Nephron (organoid): ENCODE data around the gene EMP1.

Experiments
- H3K27ac Mint-ChIP-seq, 3 experiments: 2 replicates each; pipeline ENCODE4 v1.8.0; 2020; ENCODE audit warnings: mixed read lengths in 3 of 3, mild to moderate bottlenecking in 2 of 3, moderate library complexity in 1 of 3
- H3K27me3 Mint-ChIP-seq: 2 replicates; pipeline ENCODE4 v1.8.0; 2021; ENCODE audit warnings: low read depth, mild to moderate bottlenecking, moderate library complexity, mixed read lengths
- H3K36me3 Mint-ChIP-seq: 2 replicates; pipeline ENCODE4 v1.8.0; 2020; ENCODE audit warnings: low read depth, mixed read lengths
- H3K4me1 Mint-ChIP-seq: 2 replicates; pipeline ENCODE4 v1.8.0; 2020; ENCODE audit warnings: mixed read lengths
- H3K4me3 Mint-ChIP-seq, 3 experiments: 2 replicates each; pipeline ENCODE4 v1.8.0; 2020; ENCODE audit warnings: mild to moderate bottlenecking in 3 of 3, mixed read lengths in 3 of 3, moderate library complexity in 2 of 3
- H3K9me3 Mint-ChIP-seq: 2 replicates; pipeline ENCODE4 v1.8.0; 2020; ENCODE audit warnings: mixed read lengths
- CTCF ChIP-seq, 3 experiments: fragments of 200-600 bp; sonication (generic); IDR thresholded peaks; one replicate each; pipeline ENCODE4 v1.5.0; 2021; ENCODE audit warnings: antibody characterized with exemption in 3 of 3; ENCODE audit not compliant: unreplicated experiment in 3 of 3

EMP1 gene

GRCh38 chr12:13241833-13242488 is 45.4 kb downstream of the EMP1 start:
- H3K36me3 Mint-ChIP-seq, result no peaks in the 10 kb centered on the region
- TF ChIP-seq CTCF (IDR thresholded peaks at IDR 0.05; ENCODE audit: unreplicated experiment in 3 of 3), result no peak
- peaks cover 4% of the 10 kb centered on the region for H3K27me3 Mint-ChIP-seq
- no peak overlapping the region for H3K4me3 Mint-ChIP-seq
- no peak overlapping the region for H3K27ac Mint-ChIP-seq
- no peaks in the 10 kb centered on the region for H3K4me1 Mint-ChIP-seq
- no peaks in the 10 kb centered on the region for H3K9me3 Mint-ChIP-seq

- Mint-ChIP-seq H3K27ac (no peak overlapping the region), H3K4me3 (no peak overlapping the region), H3K36me3 (no peaks in the 10 kb centered on the region), H3K27me3 (peaks cover 4% of the 10 kb centered on the region), H3K9me3 (no peaks in the 10 kb centered on the region), H3K4me1 (no peaks in the 10 kb centered on the region)
- TF ChIP-seq CTCF (IDR thresholded peaks at IDR 0.05; ENCODE audit: unreplicated experiment in 3 of 3), result no peak
Measured at GRCh38 chr12:13242936-13243335, 46.4 kb downstream of the EMP1 start.

- Mint-ChIP-seq H3K36me3 (no peaks in the 10 kb centered on the region), H3K27me3 (peaks cover 4% of the 10 kb centered on the region), H3K9me3 (no peaks in the 10 kb centered on the region), H3K4me1 (no peaks in the 10 kb centered on the region), H3K27ac (no peak overlapping the region), H3K4me3 (no peak overlapping the region)
- no peak for TF ChIP-seq CTCF (IDR thresholded peaks at IDR 0.05; ENCODE audit: unreplicated experiment in 3 of 3)
Measured at GRCh38 chr12:13243516-13244070, 47.1 kb downstream of the EMP1 start.

GRCh38 chr12:13247596-13247995 is 51.1 kb downstream of the EMP1 start:
- H3K9me3 Mint-ChIP-seq, result no peaks in the 10 kb centered on the region
- H3K36me3 Mint-ChIP-seq, result no peaks in the 10 kb centered on the region
- no peak for TF ChIP-seq CTCF (IDR thresholded peaks at IDR 0.05; ENCODE audit: unreplicated experiment in 3 of 3)
- no peak overlapping the region for H3K27ac Mint-ChIP-seq
- no peak overlapping the region for H3K4me3 Mint-ChIP-seq
- peaks cover 5% of the 10 kb centered on the region for H3K4me1 Mint-ChIP-seq
- no peaks in the 10 kb centered on the region for H3K27me3 Mint-ChIP-seq

GRCh38 chr12:13248964-13249363 is 52.4 kb downstream of the EMP1 start:
- no peaks in the 10 kb centered on the region for H3K9me3 Mint-ChIP-seq
- H3K4me1 Mint-ChIP-seq, result peaks cover 8% of the 10 kb centered on the region
- H3K27ac Mint-ChIP-seq, result no peak overlapping the region
- H3K36me3 Mint-ChIP-seq, result no peaks in the 10 kb centered on the region
- no peaks in the 10 kb centered on the region for H3K27me3 Mint-ChIP-seq
- H3K4me3 Mint-ChIP-seq, result no peak overlapping the region
- no peak for TF ChIP-seq CTCF (IDR thresholded peaks at IDR 0.05; ENCODE audit: unreplicated experiment in 3 of 3)

GRCh38 chr12:13250416-13250815 is 53.9 kb downstream of the EMP1 start:
- Mint-ChIP-seq H3K4me3 (no peak overlapping the region), H3K36me3 (no peaks in the 10 kb centered on the region), H3K27me3 (no peaks in the 10 kb centered on the region), H3K27ac (no peak overlapping the region), H3K9me3 (no peaks in the 10 kb centered on the region), H3K4me1 (peaks cover 12% of the 10 kb centered on the region)
- no peak for TF ChIP-seq CTCF (IDR thresholded peaks at IDR 0.05; ENCODE audit: unreplicated experiment in 3 of 3)
